ENCODE measurements around the gene TPM2.

- no peak for TF ChIP-seq CTCF (IDR thresholded peaks at IDR 0.05 in 2 of 3, conservative IDR thresholded peaks at IDR 0.05 in 1 of 3; ENCODE audit: insufficient read depth in 2 of 3, low read depth in 1 of 3, low read length in 3 of 3)
- TF ChIP-seq GMEB1 (CRISPR knock-in tag; IDR thresholded peaks at IDR 0.05), result no peak
- no peak for TF ChIP-seq KAT2B (IDR thresholded peaks at IDR 0.05; ENCODE audit: low read depth, low read length)
- TF ChIP-seq ZNF511 (CRISPR knock-in tag; IDR thresholded peaks at IDR 0.05), result no peak
- TF ChIP-seq SOX6 (IDR thresholded peaks at IDR 0.05), result no peak
- no peak for TF ChIP-seq ATF3 (IDR thresholded peaks at IDR 0.05)
- TF ChIP-seq ATF3 (CRISPR knock-in tag; conservative IDR thresholded peaks at IDR 0.05), result no peak
- TF ChIP-seq TAF1 (IDR thresholded peaks at IDR 0.05; ENCODE audit: control insufficient read depth, extremely low read depth, insufficient read depth, low read length, severe bottlenecking), result no peak
- no peak for TF ChIP-seq MGA (IDR thresholded peaks at IDR 0.05)
- no peak for TF ChIP-seq POLR2A (conservative IDR thresholded peaks at IDR 0.05)
- TF ChIP-seq MTA1 (IDR thresholded peaks at IDR 0.05; ENCODE audit: borderline replicate concordance), result no peak
- no peak for TF ChIP-seq ZNF274 (IDR thresholded peaks at IDR 0.05; ENCODE audit: borderline replicate concordance, low read depth, low read length)
- no peak for TF ChIP-seq E2F4 (CRISPR knock-in tag; IDR thresholded peaks at IDR 0.05; ENCODE audit: low read depth)
Observed at GRCh38 chr9:35658968-35659220, 30.8 kb downstream of the TPM2 start.
